ENCODE results near the gene ARSB.
A peak's percentile ranks its signal among the peaks of the same experiment; 100 is the strongest.
"Not testable (repeated sequence)": the region's sequence is repeated elsewhere in the genome, so short reads cannot be mapped to it uniquely, and the experiment has no call there.

Gene ARSB

DNA sequence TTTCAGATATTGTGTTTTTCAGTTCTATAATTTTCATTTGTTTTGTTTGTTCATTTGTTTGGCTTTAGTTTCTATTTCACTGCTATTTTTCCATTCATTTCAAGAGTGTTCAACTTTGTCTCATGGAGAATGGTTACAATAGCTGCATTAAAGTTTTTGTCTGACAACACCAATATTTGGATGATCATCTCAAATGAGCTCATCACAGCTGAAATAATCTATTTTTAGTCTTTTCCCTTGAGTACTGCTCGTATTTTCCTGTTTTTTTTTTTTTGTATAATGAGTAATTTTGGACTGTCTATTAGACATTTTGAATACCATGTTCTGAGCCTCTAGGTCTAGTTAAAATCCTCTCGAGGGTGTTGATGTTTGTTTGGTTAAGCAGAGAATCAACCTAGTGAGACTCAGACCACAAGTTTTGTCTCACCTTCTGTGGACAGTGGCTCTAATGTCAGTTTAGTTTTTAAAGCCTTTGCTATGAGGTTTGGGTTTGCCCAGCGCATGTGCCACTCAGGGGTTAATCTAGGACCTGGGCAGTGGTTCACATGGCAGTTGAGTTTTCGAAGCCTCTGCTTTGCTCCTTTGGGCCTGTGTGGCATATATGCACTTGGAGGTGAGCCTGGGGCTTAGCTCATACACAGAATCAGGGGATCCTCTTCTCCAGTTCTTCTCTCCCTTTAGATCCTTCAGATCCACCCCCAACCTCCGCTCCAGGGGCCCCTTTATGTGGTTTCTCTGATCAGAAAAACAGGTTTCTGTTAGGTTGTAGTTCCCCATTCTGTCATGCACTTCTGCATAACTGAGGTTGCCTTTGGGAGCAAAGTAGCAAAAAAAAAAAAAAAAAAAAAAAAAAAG, 79.8 kb downstream of the ARSB start:
- no peak for DNase-seq (ENCODE audit: extremely low read depth in 1 of 2, low read depth in 1 of 2)

DNA sequence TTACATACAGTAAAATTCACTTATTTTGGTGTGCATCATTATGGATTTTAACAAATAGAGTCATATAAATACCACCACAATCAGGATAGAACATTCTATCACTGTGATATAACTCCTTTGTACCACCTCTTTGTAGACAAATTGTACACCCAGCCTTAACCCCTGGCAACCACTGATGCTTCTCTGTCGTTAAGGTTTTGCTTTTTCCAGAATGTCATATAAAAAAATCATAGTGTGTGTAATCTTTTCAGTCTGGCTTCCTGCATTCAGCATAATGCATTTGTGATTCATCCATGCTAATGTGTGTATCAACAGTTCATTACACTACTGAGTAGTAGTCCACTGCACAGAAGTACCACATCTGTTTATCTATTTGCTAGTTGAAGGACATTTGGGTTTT, 81.2 kb downstream of the ARSB start:
- DNase-seq (ENCODE audit: extremely low read depth in 1 of 2, low read depth in 1 of 2), result no peak

DNA sequence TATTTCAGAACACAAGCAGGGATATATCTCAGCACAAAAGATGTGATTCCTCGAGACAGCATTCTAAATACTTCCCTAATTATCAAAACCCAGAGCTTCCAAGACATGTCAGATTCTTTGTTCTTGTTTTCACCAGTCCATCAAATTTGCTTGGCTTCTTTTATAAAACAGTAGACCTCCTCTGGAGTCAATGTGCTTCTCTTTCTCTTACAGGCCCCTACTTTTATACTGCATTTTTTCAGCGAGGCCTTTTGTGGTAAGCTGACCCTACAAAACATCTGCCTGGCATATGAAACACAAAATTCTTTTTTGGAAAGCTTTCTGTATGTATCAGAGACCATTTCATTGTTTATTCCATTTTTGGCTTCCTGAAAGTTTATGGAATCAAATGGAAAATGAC, 81.8 kb downstream of the ARSB start:
- DNase-seq (ENCODE audit: extremely low read depth in 1 of 2, low read depth in 1 of 2), result no peak

DNA sequence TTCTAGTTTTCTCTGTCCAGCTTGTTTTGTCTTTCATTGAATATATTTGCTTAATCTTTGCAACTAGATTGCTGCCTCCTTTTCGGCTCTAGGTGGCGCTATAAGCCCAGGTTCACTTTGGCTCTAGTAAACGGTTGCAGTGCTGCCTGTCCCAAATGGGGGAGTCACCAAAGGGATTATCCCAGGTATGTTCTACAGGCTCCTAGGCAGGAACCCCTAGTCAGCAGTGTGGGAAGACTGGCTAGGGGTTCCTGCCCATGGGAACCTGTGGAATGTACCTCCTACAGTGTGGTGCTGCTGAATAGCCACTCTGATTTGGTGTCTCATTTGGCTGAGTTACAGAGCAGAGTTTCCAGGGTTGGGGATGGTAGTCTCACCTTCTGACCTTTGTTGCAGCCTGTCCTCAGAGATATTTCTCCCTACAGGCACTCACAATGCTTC, 85.2 kb downstream of the ARSB start:
- no peak for DNase-seq (ENCODE audit: extremely low read depth in 1 of 2, low read depth in 1 of 2)

DNA sequence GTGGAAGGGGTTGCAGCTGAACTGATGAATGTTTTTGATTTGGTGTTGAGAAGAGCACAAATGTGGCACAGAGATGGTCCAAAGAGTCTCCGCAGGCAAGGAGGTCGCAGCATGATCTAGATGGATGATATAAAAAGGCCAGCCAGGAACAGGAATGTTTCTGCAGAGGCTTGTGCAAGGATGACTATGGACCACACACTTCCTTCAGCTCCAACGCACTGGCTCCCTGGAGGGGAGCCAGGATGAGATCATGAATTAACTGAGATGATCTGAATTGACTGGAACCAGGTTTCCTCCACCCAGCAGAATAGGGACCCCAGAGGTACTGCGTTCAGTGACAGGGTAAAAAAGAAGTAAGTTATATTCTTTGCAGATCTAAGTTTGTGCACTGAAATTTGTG, 89.0 kb downstream of the ARSB start:
- DNase-seq (ENCODE audit: extremely low read depth in 1 of 2, low read depth in 1 of 2), result no peak

- no peak for DNase-seq (ENCODE audit: extremely low read depth in 1 of 2, low read depth in 1 of 2)
Observed at GRCh38 chr5:78895616-78896015, 89.5 kb downstream of the ARSB start.

GRCh38 chr5:78893940-78894677, 91.0 kb downstream of the ARSB start:
- no peak for DNase-seq (ENCODE audit: extremely low read depth in 1 of 2, low read depth in 1 of 2)

DNA sequence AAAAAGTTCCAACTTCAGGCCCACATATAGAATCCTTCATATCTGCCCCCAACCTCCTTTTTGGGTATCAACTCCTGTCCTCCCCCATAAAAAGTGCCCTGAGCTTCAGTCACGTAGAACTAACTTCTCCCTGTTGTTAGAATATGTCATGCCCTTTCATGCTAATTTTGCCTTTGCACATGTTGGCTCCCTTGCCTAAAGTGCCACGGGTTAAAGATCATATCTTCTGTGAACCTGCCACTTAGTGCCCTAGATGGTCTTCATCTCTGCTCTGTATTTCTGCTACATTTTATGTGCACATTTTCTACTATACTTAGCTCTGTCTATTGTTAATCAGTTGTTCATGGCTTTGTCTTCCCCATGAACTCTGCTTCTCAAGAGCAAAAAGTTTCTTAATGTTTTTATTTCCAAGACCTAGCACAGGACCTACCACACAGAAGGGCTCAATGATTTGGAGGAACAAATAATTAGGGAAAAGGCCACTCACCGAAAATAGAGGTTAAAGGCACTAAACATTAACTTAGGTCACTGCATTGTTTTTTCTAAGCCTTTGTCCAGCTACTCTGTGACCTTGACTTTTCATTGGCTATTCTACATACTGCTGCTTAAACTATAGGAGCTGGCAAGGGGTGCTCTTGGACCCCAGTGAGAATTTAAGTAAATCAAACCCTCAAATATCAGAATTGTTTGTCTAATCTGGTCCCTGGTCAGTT, 94.3 kb downstream of the ARSB start:
- no peak for DNase-seq (ENCODE audit: extremely low read depth in 1 of 2, low read depth in 1 of 2)

GRCh38 chr5:78889369-78890140, 95.6 kb downstream of the ARSB start:
- no peak for DNase-seq (ENCODE audit: extremely low read depth in 1 of 2, low read depth in 1 of 2)

- no peak for DNase-seq (ENCODE audit: extremely low read depth in 1 of 2, low read depth in 1 of 2)
Observed at GRCh38 chr5:78888580-78889368, 96.3 kb downstream of the ARSB start.

DNA sequence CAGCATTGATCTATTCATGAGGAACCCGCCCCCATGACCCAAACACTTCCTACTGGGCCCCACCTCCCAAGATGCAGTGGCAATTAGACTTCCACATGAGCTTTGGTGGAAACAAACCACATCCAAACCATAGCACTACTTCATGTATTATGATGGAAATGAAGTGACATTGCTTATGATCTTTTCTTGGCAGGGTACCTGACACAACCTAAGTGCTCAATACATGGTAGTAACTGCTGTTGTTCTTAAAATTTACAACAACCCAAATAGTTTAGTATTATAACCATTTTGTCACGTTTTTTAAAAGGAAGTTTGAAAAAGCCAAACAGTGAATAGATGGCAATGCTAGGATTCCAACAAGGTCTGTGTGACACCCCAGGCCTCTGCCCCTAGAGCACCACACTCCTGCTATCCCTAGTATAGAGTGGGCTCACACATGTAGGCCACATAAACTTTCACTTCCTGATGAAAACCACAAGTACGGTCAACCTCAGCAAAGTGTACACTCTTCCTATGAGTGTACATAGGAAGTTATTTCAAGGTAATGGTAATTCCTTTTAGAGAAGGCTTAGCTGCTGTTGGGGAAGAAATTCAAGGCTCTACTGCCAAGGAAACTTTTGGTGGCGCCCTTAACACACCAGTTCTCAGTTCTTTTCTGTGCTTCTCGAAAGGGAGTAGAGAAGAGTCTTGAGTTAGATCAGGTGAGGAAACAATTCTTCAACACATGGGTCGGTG, 97.6 kb downstream of the ARSB start:
- DNase-seq (ENCODE audit: extremely low read depth in 1 of 2, low read depth in 1 of 2), result peak in 1 of 2 donors; percentile 2

GRCh38 chr5:78886341-78887230, 98.5 kb downstream of the ARSB start:
- no peak for DNase-seq (ENCODE audit: extremely low read depth in 1 of 2, low read depth in 1 of 2)

DNA sequence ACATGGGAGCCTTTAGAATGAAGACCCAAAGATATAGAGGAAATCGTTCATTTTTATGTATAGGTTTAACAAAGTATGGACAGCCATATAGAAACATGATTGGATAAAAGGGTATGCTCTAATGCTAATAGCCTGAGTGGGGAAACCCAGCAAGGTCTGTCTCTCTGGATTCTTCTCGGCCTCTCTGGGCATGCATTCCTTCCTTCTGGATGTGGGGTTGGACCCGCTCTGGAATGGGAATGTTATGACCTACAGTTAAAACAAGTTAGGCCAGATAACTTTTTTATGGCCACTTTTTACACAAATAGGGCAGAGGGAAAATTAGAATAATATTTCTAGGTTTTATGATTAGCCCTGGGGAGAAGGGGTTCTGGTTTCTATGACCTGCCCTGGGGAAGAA, 103.2 kb downstream of the ARSB start:
- DNase-seq (ENCODE audit: extremely low read depth in 1 of 2, low read depth in 1 of 2), result no peak

DNA sequence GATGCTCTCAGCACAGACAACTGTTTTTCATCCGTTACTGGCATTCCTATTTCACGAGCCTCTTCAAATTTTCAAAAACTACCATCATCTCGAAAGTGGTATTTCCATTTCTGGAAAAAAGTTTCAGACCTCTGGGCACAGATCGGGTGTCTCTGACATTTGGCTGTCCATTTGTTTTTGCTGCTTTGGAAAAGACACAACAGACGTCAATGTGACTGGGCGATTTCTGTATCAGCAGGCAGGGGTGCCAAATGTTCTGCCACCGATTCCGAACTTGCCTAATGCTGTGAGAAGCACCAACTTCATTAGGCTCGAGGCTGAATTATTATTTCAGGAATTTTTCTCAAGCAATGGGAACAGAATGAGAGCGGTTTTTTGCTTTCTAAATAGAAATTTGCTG, 105.6 kb downstream of the ARSB start:
- DNase-seq (ENCODE audit: extremely low read depth in 1 of 2, low read depth in 1 of 2), result no peak

DNA sequence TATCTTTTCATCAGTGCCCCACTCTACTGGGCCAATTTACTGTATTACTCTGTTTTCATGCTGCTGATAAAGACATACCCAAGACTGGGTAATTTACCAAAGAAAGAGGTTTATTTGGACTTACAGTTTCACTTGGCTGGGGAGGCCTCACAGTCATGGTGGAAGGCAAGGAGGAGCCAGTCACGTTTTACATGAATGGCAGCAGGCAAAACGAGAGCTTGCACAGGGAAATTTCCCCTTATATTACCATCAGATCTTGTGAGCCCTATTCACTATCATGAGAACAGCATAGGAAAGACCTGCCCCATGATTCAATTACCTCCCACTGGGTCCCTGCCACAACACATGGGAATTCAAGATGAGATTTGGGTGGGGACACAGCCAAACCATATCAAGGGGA, 119.0 kb downstream of the ARSB start:
- not testable (repeated sequence) for DNase-seq (ENCODE audit: extremely low read depth in 1 of 2, low read depth in 1 of 2)

GRCh38 chr5:78858364-78858763, 126.7 kb downstream of the ARSB start:
- no peak for DNase-seq (ENCODE audit: extremely low read depth in 1 of 2, low read depth in 1 of 2)

GRCh38 chr5:78855026-78855425, 130.1 kb downstream of the ARSB start:
- no peak for DNase-seq (ENCODE audit: extremely low read depth in 1 of 2, low read depth in 1 of 2)

DNA sequence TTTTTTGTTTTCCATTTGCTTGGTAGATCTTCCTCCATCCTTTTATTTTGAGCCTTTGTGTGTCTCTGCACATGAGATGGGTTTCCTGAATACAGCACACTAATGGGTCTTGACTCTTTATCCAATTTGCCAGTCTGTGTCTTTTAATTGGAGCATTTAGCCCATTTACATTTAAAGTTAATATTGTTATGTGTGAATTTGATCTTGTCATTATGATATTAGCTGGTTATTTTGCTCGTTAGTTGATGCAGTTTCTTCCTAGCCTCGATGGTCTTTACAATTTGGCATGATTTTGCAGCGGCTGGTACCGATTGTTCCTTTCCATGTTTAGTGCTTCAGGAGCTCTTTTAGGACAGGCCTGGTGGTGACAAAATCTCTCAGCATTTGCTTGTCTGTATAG, 133.2 kb downstream of the ARSB start:
- DNase-seq (ENCODE audit: extremely low read depth in 1 of 2, low read depth in 1 of 2), result not testable (repeated sequence)

Data from stimulated activated CD8-positive, alpha-beta memory T cell treated with anti-CD3 and anti-CD28 coated beads, Interleukin-7, amount 100 ng/mL, for 48 hours (primary cell).